DND-41 (cell line): Measurements from ENCODE around the gene FAM234A.
A peak's percentile ranks its signal among the peaks of the same experiment; 100 is the strongest.

Experiments
- ATAC-seq: fragments of 200-7000 bp; cut with Tn5 transposase; 3 replicates; pipeline ENCODE4 v1.9.1; 2021; ENCODE audit warnings: low read depth; ENCODE audit not compliant: insufficient read depth
- DNase-seq: peaks from one replicate; pipeline ENCODE4 v3.0.0-alpha.2; 2020
- H2AFZ ChIP-seq: 2 replicates; pipeline ENCODE4 v1.6.0; 2012; ENCODE audit warnings: low read depth, low read length
- H3K27ac ChIP-seq: 2 replicates; pipeline ENCODE4 v1.5.1; 2012; ENCODE audit warnings: low read length, inconsistent platforms
- H3K27me3 ChIP-seq: fragments of 200-600 bp; sonication (generic); 2 replicates; pipeline ENCODE4 v1.6.0; 2012; ENCODE audit warnings: low read length, mild to moderate bottlenecking, inconsistent platforms; ENCODE audit not compliant: insufficient read depth, poor library complexity
- H3K36me3 ChIP-seq: 2 replicates; pipeline ENCODE4 v1.5.1; 2012; ENCODE audit warnings: low read length, inconsistent platforms; ENCODE audit not compliant: insufficient read depth
- H3K4me1 ChIP-seq: 2 replicates; pipeline ENCODE4 v1.5.1; 2012; ENCODE audit warnings: mild to moderate bottlenecking, low read length; ENCODE audit not compliant: insufficient read depth
- H3K4me2 ChIP-seq: 2 replicates; pipeline ENCODE4 v1.6.0; 2012; ENCODE audit warnings: mild to moderate bottlenecking, moderate library complexity, low read length, inconsistent platforms; ENCODE audit not compliant: insufficient read depth
- H3K4me3 ChIP-seq, 2 experiments: fragments of 200-600 bp in 1 of 2; shearing (Covaris generic) in 1 of 2; 2 replicates each; pipeline ENCODE4 v1.5.1; 2012 to 2016; ENCODE audit warnings: inconsistent platforms in 2 of 2, low read length in 2 of 2, mild to moderate bottlenecking in 2 of 2, low read depth in 1 of 2, moderate library complexity in 1 of 2
- H3K79me2 ChIP-seq: 2 replicates; pipeline ENCODE4 v1.6.0; 2012; ENCODE audit warnings: low read length, inconsistent platforms; ENCODE audit not compliant: insufficient read depth
- H3K9ac ChIP-seq: 2 replicates; pipeline ENCODE4 v1.6.0; 2012; ENCODE audit warnings: low read depth, mild to moderate bottlenecking, inconsistent platforms, low read length, moderate library complexity
- H3K9me3 ChIP-seq: 2 replicates; pipeline ENCODE4 v1.5.1; 2012; ENCODE audit warnings: low read length, moderate library complexity, mild to moderate bottlenecking, inconsistent platforms; ENCODE audit not compliant: insufficient read depth, severe bottlenecking
- H4K20me1 ChIP-seq: 2 replicates; pipeline ENCODE4 v1.6.0; 2012; ENCODE audit warnings: low read length; ENCODE audit not compliant: insufficient read depth
- EZH2 ChIP-seq: IDR thresholded peaks from 3 replicates; pipeline ENCODE4 v1.6.1; 2012; ENCODE audit warnings: borderline replicate concordance, low read depth, mild to moderate bottlenecking, moderate library complexity, low read length, inconsistent platforms; ENCODE audit not compliant: severe bottlenecking
- TF ChIP-seq, protein P1 (sequence below): IDR thresholded peaks from 2 replicates; pipeline ENCODE4 v1.5.1; 2012; ENCODE audit warnings: borderline replicate concordance, low read length, moderate library complexity, mild to moderate bottlenecking; ENCODE audit not compliant: poor library complexity, severe bottlenecking; ENCODE audit errors: extremely low read depth

The FAM234A gene, protein sequence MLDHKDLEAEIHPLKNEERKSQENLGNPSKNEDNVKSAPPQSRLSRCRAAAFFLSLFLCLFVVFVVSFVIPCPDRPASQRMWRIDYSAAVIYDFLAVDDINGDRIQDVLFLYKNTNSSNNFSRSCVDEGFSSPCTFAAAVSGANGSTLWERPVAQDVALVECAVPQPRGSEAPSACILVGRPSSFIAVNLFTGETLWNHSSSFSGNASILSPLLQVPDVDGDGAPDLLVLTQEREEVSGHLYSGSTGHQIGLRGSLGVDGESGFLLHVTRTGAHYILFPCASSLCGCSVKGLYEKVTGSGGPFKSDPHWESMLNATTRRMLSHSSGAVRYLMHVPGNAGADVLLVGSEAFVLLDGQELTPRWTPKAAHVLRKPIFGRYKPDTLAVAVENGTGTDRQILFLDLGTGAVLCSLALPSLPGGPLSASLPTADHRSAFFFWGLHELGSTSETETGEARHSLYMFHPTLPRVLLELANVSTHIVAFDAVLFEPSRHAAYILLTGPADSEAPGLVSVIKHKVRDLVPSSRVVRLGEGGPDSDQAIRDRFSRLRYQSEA

DNA sequence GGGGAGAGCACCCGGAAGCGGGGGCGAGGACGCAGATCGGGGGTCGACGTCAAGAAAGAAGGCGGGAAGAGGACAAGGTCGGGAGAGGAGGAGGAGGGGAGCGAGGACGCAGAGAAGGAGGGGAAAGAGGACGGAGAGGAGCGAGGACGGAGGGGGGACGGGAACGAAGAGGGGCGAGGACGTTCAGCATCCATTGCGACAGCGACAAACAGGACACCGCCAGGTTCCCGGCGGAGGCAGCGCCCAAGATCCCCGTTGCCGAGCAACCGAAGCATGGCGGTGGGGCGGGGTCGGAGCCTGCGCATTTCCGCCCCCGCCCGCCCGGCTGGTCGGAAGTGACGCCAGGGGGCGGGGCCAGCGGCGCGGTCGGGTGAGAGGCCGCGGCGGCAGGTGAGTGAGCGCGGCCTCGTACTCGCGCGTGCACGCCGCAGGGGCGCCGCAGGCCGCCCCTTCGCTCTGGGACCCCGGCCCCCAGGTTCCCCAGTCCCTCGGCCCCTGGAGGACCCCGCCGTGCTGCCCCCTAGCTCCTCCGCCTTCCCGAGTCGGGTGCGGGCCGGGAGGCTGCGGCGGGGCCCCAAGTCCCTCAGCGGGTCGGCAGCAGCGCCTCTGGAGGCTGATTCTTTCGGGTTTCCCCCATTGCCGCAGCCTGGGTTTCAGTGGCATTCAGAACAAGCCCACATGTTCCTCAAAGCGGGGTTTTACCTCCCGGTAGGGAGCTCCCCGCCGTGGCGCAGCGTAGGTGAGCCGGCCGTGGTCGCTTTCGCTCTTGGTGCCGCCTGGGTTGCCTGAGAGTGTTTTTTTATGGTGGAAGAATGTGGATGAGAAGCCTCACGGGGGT, at the start of gene FAM234A:
FAM234A (plus strand) TSS at position 354 of the 838 bp plus-strand sequence. CDS start 19,593 bp downstream, outside the sequence.
- Histone ChIP-seq H3K9me3 (no peaks in the 10 kb centered on the region), H3K4me2 (peak within 1 kb of the TSS; percentile 84), H3K9ac (peak within 1 kb of the TSS; percentile 78), H2AFZ (peak within 1 kb of the TSS; percentile 87), H3K27ac (peak within 1 kb of the TSS; percentile 76), H3K36me3 (no peaks in the 10 kb centered on the region), H3K27me3 (no peaks in the 10 kb centered on the region), H3K4me3 (peak within 1 kb of the TSS; percentile 73 to 95), H4K20me1 (peaks cover 6% of the 10 kb centered on the region; the same call in 1 of the 2 replicates), H3K79me2 (peaks cover 27% of the 10 kb centered on the region), H3K4me1 (peaks cover 23% of the 10 kb centered on the region)
- DNase-seq (peak; percentile 93), ATAC-seq (peak; percentile 79)
- TF ChIP-seq, protein P1, sequence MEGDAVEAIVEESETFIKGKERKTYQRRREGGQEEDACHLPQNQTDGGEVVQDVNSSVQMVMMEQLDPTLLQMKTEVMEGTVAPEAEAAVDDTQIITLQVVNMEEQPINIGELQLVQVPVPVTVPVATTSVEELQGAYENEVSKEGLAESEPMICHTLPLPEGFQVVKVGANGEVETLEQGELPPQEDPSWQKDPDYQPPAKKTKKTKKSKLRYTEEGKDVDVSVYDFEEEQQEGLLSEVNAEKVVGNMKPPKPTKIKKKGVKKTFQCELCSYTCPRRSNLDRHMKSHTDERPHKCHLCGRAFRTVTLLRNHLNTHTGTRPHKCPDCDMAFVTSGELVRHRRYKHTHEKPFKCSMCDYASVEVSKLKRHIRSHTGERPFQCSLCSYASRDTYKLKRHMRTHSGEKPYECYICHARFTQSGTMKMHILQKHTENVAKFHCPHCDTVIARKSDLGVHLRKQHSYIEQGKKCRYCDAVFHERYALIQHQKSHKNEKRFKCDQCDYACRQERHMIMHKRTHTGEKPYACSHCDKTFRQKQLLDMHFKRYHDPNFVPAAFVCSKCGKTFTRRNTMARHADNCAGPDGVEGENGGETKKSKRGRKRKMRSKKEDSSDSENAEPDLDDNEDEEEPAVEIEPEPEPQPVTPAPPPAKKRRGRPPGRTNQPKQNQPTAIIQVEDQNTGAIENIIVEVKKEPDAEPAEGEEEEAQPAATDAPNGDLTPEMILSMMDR, result peak; percentile 56
- no peak for TF ChIP-seq EZH2

DNA sequence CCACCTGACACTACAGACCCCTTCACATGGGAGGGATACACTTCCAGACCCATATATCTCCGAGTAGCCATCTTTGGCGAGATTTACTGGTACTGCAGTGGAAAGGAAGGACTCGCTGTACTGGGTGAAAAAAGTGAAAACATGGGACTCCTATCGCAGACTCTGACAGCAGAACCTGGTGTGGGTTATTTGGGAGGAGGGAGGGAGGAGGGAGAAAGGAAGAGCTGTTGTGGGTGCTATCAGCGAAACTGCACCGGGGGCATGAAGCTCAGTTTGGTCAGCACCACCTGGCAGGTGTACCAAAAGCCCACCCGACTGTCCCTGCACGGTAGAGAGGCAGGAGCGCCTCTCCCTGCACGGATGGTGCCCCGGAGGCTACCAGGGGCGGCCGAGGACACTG, 49.4 kb upstream of the FAM234A start:
- Histone ChIP-seq H3K4me3 (no peak overlapping the region), H3K79me2 (no peaks in the 10 kb centered on the region), H2AFZ (no peak overlapping the region), H4K20me1 (peaks cover 27% of the 10 kb centered on the region), H3K9me3 (no peaks in the 10 kb centered on the region), H3K27ac (no peak overlapping the region), H3K9ac (no peak overlapping the region), H3K4me1 (peaks cover 11% of the 10 kb centered on the region), H3K27me3 (no peaks in the 10 kb centered on the region), H3K4me2 (no peak overlapping the region), H3K36me3 (peaks cover 46% of the 10 kb centered on the region)
- ATAC-seq, result no peak
- no peak for DNase-seq
- TF ChIP-seq, protein P1, result no peak
- no peak for TF ChIP-seq EZH2

DNA sequence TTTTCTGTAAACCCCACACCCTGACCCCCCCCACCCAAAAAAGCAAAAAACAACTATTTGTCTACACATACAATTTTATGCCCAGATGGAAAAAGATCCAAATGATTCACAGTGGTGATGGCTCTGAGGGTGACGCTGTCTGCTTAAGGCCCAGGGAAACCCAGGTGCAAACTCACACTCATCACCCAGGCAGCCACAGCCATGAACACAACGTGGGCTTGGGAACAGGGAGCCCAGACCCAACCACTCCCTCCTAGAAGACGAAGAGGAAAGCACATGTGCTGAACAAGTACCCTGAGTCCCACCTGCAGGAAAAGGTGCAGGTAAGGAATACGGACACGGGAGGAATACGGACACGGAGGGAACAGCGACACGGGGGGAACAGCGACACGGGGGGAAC, 48.9 kb upstream of the FAM234A start:
- ATAC-seq, result no peak
- no peak overlapping the region for H3K9ac ChIP-seq
- H2AFZ ChIP-seq, result no peak overlapping the region
- H3K9me3 ChIP-seq, result no peaks in the 10 kb centered on the region
- H3K27me3 ChIP-seq, result no peaks in the 10 kb centered on the region
- peaks cover 50% of the 10 kb centered on the region for H3K36me3 ChIP-seq
- H3K27ac ChIP-seq, result no peak overlapping the region
- H3K4me3 ChIP-seq, result no peak overlapping the region
- no peak for TF ChIP-seq EZH2
- TF ChIP-seq, protein P1, result no peak
- H3K79me2 ChIP-seq, result no peaks in the 10 kb centered on the region
- peaks cover 11% of the 10 kb centered on the region for H3K4me1 ChIP-seq
- H4K20me1 ChIP-seq, result peaks cover 30% of the 10 kb centered on the region
- H3K4me2 ChIP-seq, result no peak overlapping the region
- DNase-seq, result no peak
